ENCODE results near the gene DOCK8.

DOCK8 gene

GRCh38 chr9:354453-354852 lies 139.8 kb downstream of the DOCK8 start:
- peaks cover 0 to 17% (median 7%) of the 10 kb centered on the region in 5 donors for H3K4me1 ChIP-seq (ENCODE audit: control insufficient read depth in 5 of 5, insufficient read depth in 5 of 5, low read length in 5 of 5)
- H3K27me3 ChIP-seq (ENCODE audit: control insufficient read depth in 5 of 5, insufficient read depth in 4 of 5, low read length in 5 of 5) = no peaks in the 10 kb centered on the region
- H3K36me3 ChIP-seq (ENCODE audit: control insufficient read depth in 5 of 5, insufficient read depth in 5 of 5, low read length in 5 of 5) = peaks cover 0 to 6% (median 3%) of the 10 kb centered on the region in 5 donors
- H3K27ac ChIP-seq (ENCODE audit: low read depth, low read length) = no peak overlapping the region
- H3K9ac ChIP-seq (ENCODE audit: low read length in 5 of 5) = no peak overlapping the region
- no peak overlapping the region for H3K4me3 ChIP-seq (ENCODE audit: low read depth in 1 of 5, low read length in 5 of 5)
- no peaks in the 10 kb centered on the region for H3K9me3 ChIP-seq (ENCODE audit: control insufficient read depth in 5 of 5, low read length in 5 of 5)

GRCh38 chr9:357560-357959 lies 142.9 kb downstream of the DOCK8 start:
- Histone ChIP-seq H3K4me3 (ENCODE audit: low read depth in 1 of 5, low read length in 5 of 5) (no peak overlapping the region), H3K36me3 (ENCODE audit: control insufficient read depth in 5 of 5, insufficient read depth in 5 of 5, low read length in 5 of 5) (peaks cover 0 to 13% (median 3%) of the 10 kb centered on the region in 5 donors), H3K27me3 (ENCODE audit: control insufficient read depth in 5 of 5, insufficient read depth in 4 of 5, low read length in 5 of 5) (no peaks in the 10 kb centered on the region), H3K4me1 (ENCODE audit: control insufficient read depth in 5 of 5, insufficient read depth in 5 of 5, low read length in 5 of 5) (peaks cover 0 to 17% (median 8%) of the 10 kb centered on the region in 5 donors), H3K27ac (ENCODE audit: low read depth, low read length) (no peak overlapping the region), H3K9me3 (ENCODE audit: control insufficient read depth in 5 of 5, low read length in 5 of 5) (no peaks in the 10 kb centered on the region), H3K9ac (ENCODE audit: low read length in 5 of 5) (no peak overlapping the region)

GRCh38 chr9:362561-363273 lies 148.1 kb downstream of the DOCK8 start:
- peaks cover 0 to 18% (median 6%) of the 10 kb centered on the region in 5 donors for H3K36me3 ChIP-seq (ENCODE audit: control insufficient read depth in 5 of 5, insufficient read depth in 5 of 5, low read length in 5 of 5)
- no peaks in the 10 kb centered on the region for H3K9me3 ChIP-seq (ENCODE audit: control insufficient read depth in 5 of 5, low read length in 5 of 5)
- no peak overlapping the region for H3K4me3 ChIP-seq (ENCODE audit: low read depth in 1 of 5, low read length in 5 of 5)
- peaks cover 0 to 7% (median 2%) of the 10 kb centered on the region in 5 donors for H3K4me1 ChIP-seq (ENCODE audit: control insufficient read depth in 5 of 5, insufficient read depth in 5 of 5, low read length in 5 of 5)
- no peak overlapping the region for H3K9ac ChIP-seq (ENCODE audit: low read length in 5 of 5)
- no peaks in the 10 kb centered on the region for H3K27me3 ChIP-seq (ENCODE audit: control insufficient read depth in 5 of 5, insufficient read depth in 4 of 5, low read length in 5 of 5)
- H3K27ac ChIP-seq (ENCODE audit: low read depth, low read length) = no peak overlapping the region

- Histone ChIP-seq H3K4me3 (ENCODE audit: low read depth in 1 of 5, low read length in 5 of 5) (no peak overlapping the region), H3K9me3 (ENCODE audit: control insufficient read depth in 5 of 5, low read length in 5 of 5) (no peaks in the 10 kb centered on the region), H3K9ac (ENCODE audit: low read length in 5 of 5) (no peak overlapping the region), H3K4me1 (ENCODE audit: control insufficient read depth in 5 of 5, insufficient read depth in 5 of 5, low read length in 5 of 5) (peaks cover 0 to 5% (median 2%) of the 10 kb centered on the region in 5 donors), H3K27me3 (ENCODE audit: control insufficient read depth in 5 of 5, insufficient read depth in 4 of 5, low read length in 5 of 5) (no peaks in the 10 kb centered on the region), H3K27ac (ENCODE audit: low read depth, low read length) (no peak overlapping the region), H3K36me3 (ENCODE audit: control insufficient read depth in 5 of 5, insufficient read depth in 5 of 5, low read length in 5 of 5) (peaks cover 5 to 22% (median 10%) of the 10 kb centered on the region in 5 donors)
These were observed 148.6 kb downstream of the DOCK8 start for GRCh38 chr9:363274-363612.

GRCh38 chr9:365436-365835 lies 150.8 kb downstream of the DOCK8 start:
- peaks cover 6 to 38% (median 11%) of the 10 kb centered on the region in 5 donors for H3K36me3 ChIP-seq (ENCODE audit: control insufficient read depth in 5 of 5, insufficient read depth in 5 of 5, low read length in 5 of 5)
- no peak overlapping the region for H3K27ac ChIP-seq (ENCODE audit: low read depth, low read length)
- no peaks in the 10 kb centered on the region for H3K9me3 ChIP-seq (ENCODE audit: control insufficient read depth in 5 of 5, low read length in 5 of 5)
- no peak overlapping the region for H3K9ac ChIP-seq (ENCODE audit: low read length in 5 of 5)
- peaks cover 0 to 5% (median 2%) of the 10 kb centered on the region in 5 donors for H3K4me1 ChIP-seq (ENCODE audit: control insufficient read depth in 5 of 5, insufficient read depth in 5 of 5, low read length in 5 of 5)
- no peak overlapping the region for H3K4me3 ChIP-seq (ENCODE audit: low read depth in 1 of 5, low read length in 5 of 5)
- H3K27me3 ChIP-seq (ENCODE audit: control insufficient read depth in 5 of 5, insufficient read depth in 4 of 5, low read length in 5 of 5) = no peaks in the 10 kb centered on the region

GRCh38 chr9:366620-367019 lies 152.0 kb downstream of the DOCK8 start:
- Histone ChIP-seq H3K36me3 (ENCODE audit: control insufficient read depth in 5 of 5, insufficient read depth in 5 of 5, low read length in 5 of 5) (peaks cover 6 to 36% (median 14%) of the 10 kb centered on the region in 5 donors), H3K27me3 (ENCODE audit: control insufficient read depth in 5 of 5, insufficient read depth in 4 of 5, low read length in 5 of 5) (no peaks in the 10 kb centered on the region), H3K9me3 (ENCODE audit: control insufficient read depth in 5 of 5, low read length in 5 of 5) (no peaks in the 10 kb centered on the region), H3K9ac (ENCODE audit: low read length in 5 of 5) (no peak overlapping the region), H3K4me3 (ENCODE audit: low read depth in 1 of 5, low read length in 5 of 5) (no peak overlapping the region), H3K27ac (ENCODE audit: low read depth, low read length) (no peak overlapping the region), H3K4me1 (ENCODE audit: control insufficient read depth in 5 of 5, insufficient read depth in 5 of 5, low read length in 5 of 5) (peaks cover 2 to 10% (median 6%) of the 10 kb centered on the region in 5 donors)

- H3K4me1 ChIP-seq (ENCODE audit: control insufficient read depth in 5 of 5, insufficient read depth in 5 of 5, low read length in 5 of 5) = peaks cover 2 to 16% (median 7%) of the 10 kb centered on the region in 5 donors
- H3K27ac ChIP-seq (ENCODE audit: low read depth, low read length) = no peak overlapping the region
- peaks cover 8 to 41% (median 25%) of the 10 kb centered on the region in 5 donors for H3K36me3 ChIP-seq (ENCODE audit: control insufficient read depth in 5 of 5, insufficient read depth in 5 of 5, low read length in 5 of 5)
- H3K27me3 ChIP-seq (ENCODE audit: control insufficient read depth in 5 of 5, insufficient read depth in 4 of 5, low read length in 5 of 5) = no peaks in the 10 kb centered on the region
- no peak overlapping the region for H3K9ac ChIP-seq (ENCODE audit: low read length in 5 of 5)
- H3K9me3 ChIP-seq (ENCODE audit: control insufficient read depth in 5 of 5, low read length in 5 of 5) = no peaks in the 10 kb centered on the region
- no peak overlapping the region for H3K4me3 ChIP-seq (ENCODE audit: low read depth in 1 of 5, low read length in 5 of 5)
These were observed 155.4 kb downstream of the DOCK8 start for GRCh38 chr9:370086-370485.

GRCh38 chr9:371349-371748 lies 156.7 kb downstream of the DOCK8 start:
- Histone ChIP-seq H3K36me3 (ENCODE audit: control insufficient read depth in 5 of 5, insufficient read depth in 5 of 5, low read length in 5 of 5) (peaks cover 9 to 52% (median 26%) of the 10 kb centered on the region in 5 donors), H3K9me3 (ENCODE audit: control insufficient read depth in 5 of 5, low read length in 5 of 5) (no peaks in the 10 kb centered on the region), H3K27ac (ENCODE audit: low read depth, low read length) (no peak overlapping the region), H3K4me1 (ENCODE audit: control insufficient read depth in 5 of 5, insufficient read depth in 5 of 5, low read length in 5 of 5) (peaks cover 0 to 16% (median 7%) of the 10 kb centered on the region in 5 donors), H3K4me3 (ENCODE audit: low read depth in 1 of 5, low read length in 5 of 5) (no peak overlapping the region), H3K27me3 (ENCODE audit: control insufficient read depth in 5 of 5, insufficient read depth in 4 of 5, low read length in 5 of 5) (no peaks in the 10 kb centered on the region), H3K9ac (ENCODE audit: low read length in 5 of 5) (no peak overlapping the region)

- H3K9ac ChIP-seq (ENCODE audit: low read length in 5 of 5) = no peak overlapping the region
- H3K36me3 ChIP-seq (ENCODE audit: control insufficient read depth in 5 of 5, insufficient read depth in 5 of 5, low read length in 5 of 5) = peaks cover 16 to 55% (median 30%) of the 10 kb centered on the region in 5 donors
These were observed 157.5 kb downstream of the DOCK8 start for GRCh38 chr9:372128-372527.

GRCh38 chr9:373759-374206 lies 159.1 kb downstream of the DOCK8 start:
- no peak overlapping the region for H3K27ac ChIP-seq (ENCODE audit: low read depth, low read length)
- no peaks in the 10 kb centered on the region for H3K27me3 ChIP-seq (ENCODE audit: control insufficient read depth in 5 of 5, insufficient read depth in 4 of 5, low read length in 5 of 5)
- no peak overlapping the region for H3K4me3 ChIP-seq (ENCODE audit: low read depth in 1 of 5, low read length in 5 of 5)
- H3K36me3 ChIP-seq (ENCODE audit: control insufficient read depth in 5 of 5, insufficient read depth in 5 of 5, low read length in 5 of 5) = peaks cover 17 to 62% (median 24%) of the 10 kb centered on the region in 5 donors
- no peak overlapping the region for H3K9ac ChIP-seq (ENCODE audit: low read length in 5 of 5)
- peaks cover 0 to 16% (median 7%) of the 10 kb centered on the region in 5 donors for H3K4me1 ChIP-seq (ENCODE audit: control insufficient read depth in 5 of 5, insufficient read depth in 5 of 5, low read length in 5 of 5)
- no peaks in the 10 kb centered on the region for H3K9me3 ChIP-seq (ENCODE audit: control insufficient read depth in 5 of 5, low read length in 5 of 5)

More at GRCh38 chr9:372128-372527, 157.5 kb downstream of the DOCK8 start:
- H3K27me3 ChIP-seq (ENCODE audit: control insufficient read depth in 5 of 5, insufficient read depth in 4 of 5, low read length in 5 of 5) = no peaks in the 10 kb centered on the region
- H3K27ac ChIP-seq (ENCODE audit: low read depth, low read length) = no peak overlapping the region
- no peaks in the 10 kb centered on the region for H3K9me3 ChIP-seq (ENCODE audit: control insufficient read depth in 5 of 5, low read length in 5 of 5)
- H3K4me1 ChIP-seq (ENCODE audit: control insufficient read depth in 5 of 5, insufficient read depth in 5 of 5, low read length in 5 of 5) = peaks cover 0 to 16% (median 7%) of the 10 kb centered on the region in 5 donors
- no peak overlapping the region for H3K4me3 ChIP-seq (ENCODE audit: low read depth in 1 of 5, low read length in 5 of 5)
